Activated CD8-positive, alpha-beta memory T cell treated with anti-CD3 and anti-CD28 coated beads, Interleukin-2, amount 50 U/mL, for 1 hour (primary cell): Measurements from ENCODE around the gene HSF2.
"Not testable (repeated sequence)": the region's sequence is repeated elsewhere in the genome, so short reads cannot be mapped to it uniquely, and the experiment has no call there.

Source experiments
- DNase-seq: peaks from one replicate; pipeline ENCODE4 v3.0.0-alpha.2; 2020; ENCODE audit errors: extremely low read depth

HSF2 gene

GRCh38 chr6:122449069-122449468 is 49.6 kb downstream of the HSF2 start:
- DNase-seq: no peak

DNA sequence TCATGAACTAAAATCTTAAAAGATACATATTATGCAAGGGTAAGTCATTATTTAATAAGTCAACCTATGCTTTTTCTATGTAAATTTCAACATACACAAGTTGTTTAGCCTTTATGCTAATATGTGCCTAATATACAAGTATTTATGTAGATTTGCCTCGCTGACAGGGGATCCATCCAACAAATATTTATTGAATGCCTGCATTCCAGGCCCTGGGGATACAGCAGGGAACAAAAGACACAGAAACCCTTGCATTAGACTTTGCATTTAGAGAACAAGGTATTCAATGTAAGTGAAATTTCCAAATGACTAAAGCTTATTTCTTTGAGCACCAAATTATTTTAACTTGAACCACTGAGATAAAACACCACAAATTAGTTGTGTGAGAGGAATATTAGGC is 53.1 kb downstream of the HSF2 start:
- DNase-seq: no peak

DNA sequence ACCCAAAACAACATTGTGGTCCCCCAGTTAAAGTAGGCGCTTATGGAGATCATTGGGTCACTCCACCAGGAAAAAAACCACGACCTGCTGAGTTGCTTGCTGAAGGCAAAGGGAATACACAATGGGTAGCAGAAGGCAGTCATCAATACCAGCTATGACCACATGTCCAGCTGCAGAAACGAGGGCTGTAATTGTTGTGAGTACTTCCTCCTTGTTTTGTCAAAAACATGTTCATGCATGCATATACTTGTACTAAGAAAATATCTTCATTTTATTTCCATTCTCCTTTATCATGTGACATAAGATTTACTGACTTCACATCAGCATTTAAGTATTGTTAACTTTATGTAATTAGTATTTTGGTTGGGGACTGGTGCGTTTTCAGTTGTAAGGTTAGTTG is 55.2 kb downstream of the HSF2 start:
- DNase-seq: no peak

- DNase-seq: not testable (repeated sequence)
Observed at GRCh38 chr6:122455116-122455515, 55.7 kb downstream of the HSF2 start.

DNA sequence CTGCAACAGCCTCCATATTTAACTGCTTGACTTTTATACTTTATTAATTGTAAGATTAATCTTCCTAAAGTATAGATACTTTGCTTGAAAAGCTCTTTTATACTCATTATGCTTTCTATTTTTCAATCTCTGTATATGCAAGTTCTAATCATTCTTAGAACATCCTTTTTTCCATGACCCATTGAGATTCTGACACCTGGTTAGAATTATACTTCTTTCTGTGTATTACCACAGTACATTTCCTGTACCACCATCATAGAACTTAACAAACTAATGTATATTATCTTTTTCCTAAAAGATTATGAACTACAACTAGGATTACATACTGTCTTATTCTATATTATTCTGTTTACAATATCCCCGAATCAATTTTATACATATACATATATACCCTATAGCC is 58.6 kb downstream of the HSF2 start:
- no peak for DNase-seq

- no peak for DNase-seq
Observed at GRCh38 chr6:122459240-122459639, 59.8 kb downstream of the HSF2 start.

DNA sequence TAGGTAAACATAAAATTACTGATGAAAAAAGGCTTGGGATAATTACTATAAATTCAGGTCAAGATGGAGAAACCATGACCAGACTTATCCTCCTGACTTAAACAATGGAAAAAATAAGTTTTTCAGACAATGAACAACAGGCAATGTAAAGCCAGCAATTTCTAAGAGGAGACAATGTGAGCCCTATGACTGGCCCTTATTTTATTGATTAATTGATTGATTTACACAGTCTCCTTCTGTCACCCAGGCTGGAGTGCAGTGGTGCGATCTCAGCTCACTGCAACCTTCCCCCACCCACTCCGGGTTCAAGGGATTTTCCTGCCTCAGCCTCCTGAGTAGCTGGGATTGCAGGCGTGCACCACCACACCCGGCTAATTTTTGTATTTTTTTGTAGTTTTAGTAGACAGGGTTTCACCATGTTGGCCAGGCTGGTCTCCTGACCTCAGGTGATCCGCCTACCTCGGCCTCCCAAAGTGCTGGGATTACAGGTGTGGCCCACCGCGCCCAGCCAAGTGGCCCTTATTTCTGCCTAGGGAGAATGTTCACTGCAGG is 60.5 kb downstream of the HSF2 start:
- not testable (repeated sequence) for DNase-seq

DNA sequence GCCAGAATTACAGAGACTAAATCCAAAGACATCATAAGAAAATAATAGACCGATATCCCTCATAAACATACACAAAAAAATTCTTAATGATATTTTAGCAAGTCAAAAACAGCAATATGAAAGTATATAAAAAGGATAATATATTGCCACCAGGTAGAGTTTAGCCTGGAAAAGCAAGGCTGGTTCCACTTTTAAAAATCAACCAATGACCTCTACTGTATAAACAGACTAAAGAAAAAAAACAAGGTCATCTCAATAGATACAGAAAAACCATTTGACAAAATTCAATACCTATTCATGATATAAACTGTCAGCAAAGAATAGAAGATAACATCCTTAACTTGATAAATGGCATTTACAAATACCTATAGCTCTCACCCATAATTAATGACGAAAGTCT is 62.4 kb downstream of the HSF2 start:
- no peak for DNase-seq

DNA sequence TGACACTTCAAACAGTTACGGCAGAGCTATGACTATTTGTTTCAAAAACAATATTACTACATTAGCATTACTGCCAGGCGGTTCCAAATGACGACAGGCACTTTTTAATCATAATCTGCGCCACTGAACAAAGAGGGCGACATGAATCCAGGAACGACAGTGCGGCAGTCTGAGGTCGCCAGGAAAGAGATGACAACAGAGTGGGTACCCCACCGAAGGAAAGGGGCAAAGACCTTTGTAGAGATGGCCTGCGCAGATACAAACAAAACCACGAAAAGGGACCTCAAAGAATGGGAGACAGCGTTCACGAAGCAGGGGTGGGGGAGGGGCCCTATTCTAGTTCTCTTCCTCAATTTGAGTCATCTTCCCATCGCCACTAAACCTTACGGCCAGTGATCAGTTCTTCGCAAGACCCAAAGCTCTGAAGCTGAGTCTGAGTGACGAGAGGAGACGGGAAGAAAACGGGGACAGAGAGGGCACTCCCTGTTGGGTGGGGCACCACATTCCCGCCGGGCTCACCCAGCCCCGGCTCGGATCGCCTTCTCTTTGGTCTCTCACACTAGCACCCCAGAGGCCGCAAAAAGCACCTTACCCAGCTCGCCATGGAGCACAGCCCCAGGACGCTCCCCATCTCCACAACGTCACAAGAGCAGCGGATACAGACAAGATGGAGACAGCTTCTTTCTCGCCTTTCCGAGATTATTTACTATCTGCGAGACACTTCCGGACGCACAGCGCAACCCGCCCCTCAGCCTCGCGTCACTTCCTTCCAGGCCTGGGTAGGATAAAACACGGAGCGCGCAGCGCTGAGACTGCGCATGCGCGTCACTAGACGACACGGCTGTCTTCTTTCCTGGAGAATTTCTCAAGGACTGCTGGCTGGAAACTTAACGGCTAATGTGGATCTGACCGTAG is 71.9 kb downstream of the HSF2 start, which contains the start of gene SERINC1:
SERINC1 (minus strand) TSS at position 701 of the 915 bp plus-strand sequence; CDS start at position 631, 70 bp downstream.
- peak; percentile 88 for DNase-seq

DNA sequence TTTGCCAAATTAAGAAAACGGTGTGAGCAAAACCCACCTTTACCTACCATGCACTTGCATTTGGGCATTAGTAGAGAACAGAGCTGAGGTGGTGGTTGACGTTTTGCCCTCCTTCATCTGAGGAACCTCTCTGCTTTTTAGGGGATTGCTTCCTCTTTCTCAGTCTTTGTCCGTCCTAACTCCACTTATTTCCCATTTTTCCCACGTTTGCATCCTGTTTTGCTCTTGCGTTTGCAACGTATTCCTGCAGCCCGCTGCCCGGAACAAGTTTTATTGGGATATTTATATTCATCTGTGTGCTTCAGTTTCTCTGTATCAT is 72.5 kb downstream of the HSF2 start:
- DNase-seq: no peak

DNA sequence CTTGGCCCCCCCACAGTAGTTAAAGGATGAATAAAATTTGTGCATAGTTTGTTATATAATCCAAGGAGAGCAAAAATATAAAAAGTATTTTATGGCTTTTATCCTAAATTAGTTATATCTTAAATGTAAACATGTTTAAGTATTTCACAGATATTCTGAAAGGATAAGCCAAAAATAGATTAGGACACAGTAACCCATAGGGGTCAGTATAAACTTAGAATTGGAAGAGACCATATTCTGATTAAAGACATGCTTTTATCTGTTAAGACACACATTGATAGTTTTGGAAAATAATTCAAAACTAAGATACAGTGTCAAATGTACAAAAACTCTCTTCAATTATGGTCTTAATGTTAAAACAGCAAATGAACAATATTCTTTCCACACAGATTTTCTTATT is 76.7 kb downstream of the HSF2 start:
- no peak for DNase-seq

- DNase-seq: no peak
Observed at GRCh38 chr6:122482750-122483080, 83.3 kb downstream of the HSF2 start.
